Upper lobe of left lung (tissue), 4 donors: ENCODE data around the gene PICALM.

ENCODE experiments used
- CTCF ChIP-seq, 6 experiments: fragments of 450-650 bp in 4 of 6; fragments of 200-600 bp in 2 of 6; sonication (generic) in 2 of 6; IDR thresholded peaks; one replicate each; pipeline ENCODE4 v1.5.1; 2016 to 2019; ENCODE audit warnings: antibody characterized with exemption in 6 of 6
- POLR2A ChIP-seq, 4 donors: fragments of 450-650 bp; IDR thresholded peaks; one replicate each; pipeline ENCODE4 v1.5.1; 2016 to 2017; ENCODE audit warnings: antibody characterized with exemption in 4 of 4, mild to moderate bottlenecking in 2 of 4

- TF ChIP-seq POLR2A (IDR thresholded peaks at IDR 0.05) (peak in 1 of 4 donors; percentile 46), CTCF (IDR thresholded peaks at IDR 0.05) (peak in 1 of 6 experiments; percentile 4)
These were observed 671 bp upstream of the PICALM start for GRCh38 chr11:86069408-86070101.
